Measurements from ENCODE around the gene UGT1A1.
A peak's percentile ranks its signal among the peaks of the same experiment; 100 is the strongest.

UGT1A1 gene

GRCh38 chr2:233799087-233799665 lies 39.1 kb downstream of the UGT1A1 start:
- peak; percentile 42 for DNase-seq

- DNase-seq, result peak; percentile 37
Observed at GRCh38 chr2:233799716-233800115, 39.6 kb downstream of the UGT1A1 start.

DNA sequence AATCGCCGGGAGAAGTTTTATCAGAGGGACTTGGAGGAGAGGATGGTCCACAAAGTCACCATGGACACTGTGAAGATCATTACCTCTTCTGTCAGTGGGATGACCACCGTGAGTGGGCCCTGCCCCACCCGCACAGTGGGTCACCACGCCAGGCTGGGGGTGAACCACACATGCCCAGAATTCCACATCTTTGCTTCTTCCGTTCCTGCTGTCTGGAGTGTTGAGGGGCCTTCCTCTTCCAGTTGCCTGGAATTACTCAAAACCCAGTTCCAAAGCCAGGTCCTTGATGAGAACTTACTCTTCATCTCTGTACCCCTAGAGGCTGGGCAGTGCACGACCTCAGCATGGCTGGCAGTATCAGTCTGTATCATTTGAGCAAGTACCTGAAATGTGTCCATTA lies 40.1 kb downstream of the UGT1A1 start:
- peak; percentile 40 for DNase-seq

- peak; percentile 49 for DNase-seq
Observed at GRCh38 chr2:233801357-233802131, 41.5 kb downstream of the UGT1A1 start.

DNA sequence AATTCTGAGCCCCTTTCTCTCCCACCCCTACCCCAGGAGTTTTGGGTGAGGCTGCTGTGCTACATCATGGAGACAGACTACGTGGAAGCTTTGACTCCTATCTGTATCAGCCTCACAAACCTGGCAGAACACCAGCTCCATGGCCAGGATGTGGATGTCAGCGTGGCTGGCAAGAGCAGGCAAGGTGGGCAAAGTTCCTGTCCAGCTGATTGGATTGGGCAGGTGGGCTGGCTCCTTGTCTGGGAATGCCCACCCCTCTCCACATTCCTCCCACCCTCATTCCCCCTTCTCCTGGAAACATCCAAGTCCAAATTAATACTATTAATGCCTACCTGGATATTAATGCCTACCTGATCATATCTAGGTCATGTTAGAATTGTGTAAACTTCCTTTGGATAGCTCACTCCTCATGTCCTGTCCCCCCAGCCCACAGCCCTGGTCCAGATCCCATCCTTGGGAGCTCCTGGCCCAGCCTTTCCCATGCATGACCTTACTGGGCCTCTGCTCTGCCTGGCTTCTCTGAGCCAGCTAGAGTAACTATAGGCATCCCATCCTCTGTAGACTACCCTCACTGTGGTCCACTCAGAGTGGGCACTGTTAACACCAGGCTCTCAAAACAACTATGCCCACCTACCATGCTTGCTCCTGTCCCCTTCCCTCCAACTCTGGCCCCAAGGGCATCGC lies 42.2 kb downstream of the UGT1A1 start:
- DNase-seq, result peak; percentile 38

- peak; percentile 42 for DNase-seq
Observed at GRCh38 chr2:233803292-233803911, 43.3 kb downstream of the UGT1A1 start.

GRCh38 chr2:233803994-233804393 lies 43.9 kb downstream of the UGT1A1 start:
- peak; percentile 41 for DNase-seq

DNA sequence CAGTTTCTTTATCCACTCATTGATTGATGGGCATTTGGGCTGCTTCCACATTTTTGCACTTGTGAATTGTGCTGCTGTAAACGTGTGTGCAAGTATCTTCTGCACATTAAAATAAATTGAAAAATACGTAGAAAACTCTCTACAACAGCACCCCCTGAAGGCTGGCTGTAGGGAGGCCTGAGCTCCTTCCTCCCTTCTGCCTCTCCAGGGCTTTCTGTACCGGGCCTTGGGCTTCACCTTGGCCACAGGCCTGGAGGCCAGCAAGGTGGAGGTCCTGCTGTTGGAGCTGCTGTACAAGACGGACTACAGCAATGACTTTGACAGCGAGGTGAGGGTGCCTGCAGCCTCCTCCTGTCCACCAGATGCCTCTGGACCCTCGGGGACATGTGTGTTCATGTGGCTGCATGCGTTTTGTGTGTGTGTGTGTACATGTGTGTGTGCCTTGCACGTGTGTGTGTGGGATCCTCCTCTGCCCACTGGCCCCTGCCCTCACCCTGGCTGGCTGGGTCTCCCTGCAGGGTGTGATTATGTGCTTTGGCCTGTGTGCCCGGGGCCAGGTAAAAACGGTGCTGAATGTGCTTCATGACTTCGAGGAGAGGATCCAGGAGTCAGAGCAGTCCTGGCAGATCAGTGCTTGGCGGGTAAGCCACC lies 47.3 kb downstream of the UGT1A1 start:
- peak; percentile 38 for DNase-seq

- peak; percentile 35 for DNase-seq
Observed at GRCh38 chr2:233807966-233808935, 48.2 kb downstream of the UGT1A1 start.

- peak; percentile 35 for DNase-seq
Observed at GRCh38 chr2:233810385-233810784, 50.3 kb downstream of the UGT1A1 start.

GRCh38 chr2:233811087-233811486 lies 51.0 kb downstream of the UGT1A1 start:
- no peak for DNase-seq

- DNase-seq, result peak; percentile 30
Observed at GRCh38 chr2:233811732-233812131, 51.7 kb downstream of the UGT1A1 start.

GRCh38 chr2:233813236-233814055 lies 53.4 kb downstream of the UGT1A1 start:
- DNase-seq, result peak; percentile 32

- peak; percentile 21 for DNase-seq
Observed at GRCh38 chr2:233814056-233814835, 54.2 kb downstream of the UGT1A1 start.

DNA sequence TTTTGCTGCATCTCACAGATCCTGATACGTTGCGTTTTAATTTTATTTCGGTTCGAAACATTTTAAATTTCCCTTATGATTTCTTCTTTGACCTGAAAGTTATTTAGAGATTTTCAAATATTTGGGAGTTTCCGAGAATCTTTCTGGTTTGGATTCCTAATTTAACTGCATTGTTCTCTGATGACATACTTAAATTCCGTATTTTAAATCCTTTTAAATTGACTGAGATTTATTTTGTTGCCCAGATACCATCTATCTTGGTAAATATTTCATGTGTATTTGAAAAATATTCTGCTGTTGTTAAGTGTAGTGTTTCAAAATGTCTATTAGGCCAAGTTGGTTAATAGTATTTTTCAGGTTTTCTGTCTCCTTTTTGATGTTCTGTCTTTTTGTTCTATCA lies 55.8 kb downstream of the UGT1A1 start:
- DNase-seq, result no peak

- DNase-seq, result no peak
Observed at GRCh38 chr2:233816334-233816733, 56.3 kb downstream of the UGT1A1 start.

- DNase-seq, result no peak
Observed at GRCh38 chr2:233816771-233817170, 56.7 kb downstream of the UGT1A1 start.

DNA sequence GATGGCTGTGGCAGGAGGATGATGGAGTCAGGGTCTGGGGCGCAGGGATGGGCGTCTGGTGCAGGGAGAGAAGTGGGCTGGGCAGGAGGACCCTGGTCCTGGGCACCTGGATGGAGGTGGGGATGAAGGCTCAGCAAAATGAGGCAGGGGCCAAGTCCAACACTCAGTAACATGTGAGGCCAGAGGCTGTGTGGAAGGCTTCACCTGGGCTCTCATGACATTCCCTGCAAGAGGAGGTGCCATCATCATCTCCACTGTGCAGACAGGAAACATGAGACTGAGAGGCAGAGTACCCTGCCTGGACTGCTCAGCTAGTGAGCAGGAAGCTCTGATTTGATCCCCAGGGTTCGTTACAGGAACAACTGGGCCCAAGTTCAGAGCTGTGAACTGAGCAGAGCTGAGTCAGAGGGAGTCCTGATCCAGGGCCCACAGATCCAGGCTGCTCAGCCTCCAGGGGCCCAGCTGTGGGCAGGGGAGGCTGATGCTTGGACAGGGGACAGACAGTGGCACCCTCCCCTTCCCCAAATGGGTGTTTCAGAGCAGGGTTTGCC lies 57.4 kb downstream of the UGT1A1 start:
- DNase-seq, result no peak

GRCh38 chr2:233817995-233818638 lies 58.0 kb downstream of the UGT1A1 start:
- peak; percentile 46 for DNase-seq

All from activated CD8-positive, alpha-beta memory T cell treated with anti-CD3 and anti-CD28 coated beads for 24 hours (primary cell).